HG03280 (cell line): Measurements from ENCODE around the gene PCDHGA5.
"Not testable (repeated sequence)": the region's sequence is repeated elsewhere in the genome, so short reads cannot be mapped to it uniquely, and the experiment has no call there.

Experiments used
- ATAC-seq: cut with Tn5 transposase; IDR thresholded peaks from one replicate; pipeline ENCODE4 v1.9.1; 2021; ENCODE audit warnings: mild to moderate bottlenecking, moderate library complexity; ENCODE audit not compliant: unreplicated experiment

The PCDHGA5 gene

DNA sequence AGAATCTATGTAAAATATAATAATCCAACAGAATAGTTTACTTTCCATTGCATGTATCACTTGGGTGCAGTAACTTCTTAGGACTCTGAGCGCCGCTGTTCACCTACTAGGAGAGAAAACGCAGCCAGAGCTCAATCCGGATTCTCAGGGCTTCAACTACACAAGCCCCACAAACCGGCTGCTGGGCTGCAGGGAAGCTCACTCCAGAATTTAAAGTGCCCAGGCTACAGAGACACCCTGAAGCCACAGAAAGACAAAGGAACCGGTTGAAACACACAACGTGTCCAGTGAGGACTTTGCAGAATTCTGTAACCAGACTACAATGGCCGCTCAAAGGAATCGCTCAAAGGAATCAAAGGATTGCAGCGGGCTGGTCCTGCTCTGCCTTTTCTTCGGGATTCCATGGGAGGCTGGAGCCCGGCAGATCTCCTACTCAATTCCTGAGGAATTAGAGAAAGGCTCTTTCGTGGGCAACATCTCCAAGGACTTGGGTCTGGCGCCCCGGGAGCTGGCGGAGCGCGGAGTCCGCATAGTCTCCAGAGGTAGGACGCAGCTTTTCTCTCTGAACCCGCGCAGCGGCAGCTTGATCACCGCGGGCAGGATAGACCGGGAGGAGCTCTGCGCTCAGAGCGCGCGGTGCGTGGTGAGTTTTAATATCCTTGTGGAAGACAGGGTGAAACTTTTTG, 49.0 kb downstream of the PCDHGA5 start, which contains the start of gene PCDHGA10:
TSS of gene PCDHGA10 (plus strand) at position 134 of the 686 bp plus-strand sequence. CDS start at position 323, 189 bp downstream.
- ATAC-seq: peak; percentile 66

DNA sequence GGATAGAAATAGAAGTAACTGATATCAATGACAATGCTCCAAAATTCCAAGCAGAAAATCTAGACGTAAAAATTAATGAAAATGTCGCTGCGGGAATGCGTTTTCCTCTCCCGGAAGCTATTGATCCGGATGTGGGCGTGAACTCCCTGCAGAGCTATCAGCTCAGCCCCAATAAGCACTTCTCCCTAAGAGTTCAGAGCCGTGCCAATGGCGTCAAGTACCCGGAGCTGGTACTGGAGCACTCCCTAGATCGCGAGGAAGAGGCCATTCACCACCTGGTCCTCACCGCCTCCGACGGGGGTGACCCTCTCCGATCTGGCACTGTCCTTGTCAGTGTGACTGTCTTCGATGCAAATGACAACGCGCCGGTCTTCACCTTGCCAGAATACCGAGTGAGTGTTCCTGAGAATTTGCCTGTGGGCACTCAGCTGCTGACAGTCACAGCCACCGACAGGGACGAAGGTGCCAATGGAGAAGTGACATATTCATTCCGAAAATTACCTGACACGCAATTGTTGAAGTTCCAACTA, 49.6 kb downstream of the PCDHGA5 start:
- no peak for ATAC-seq

DNA sequence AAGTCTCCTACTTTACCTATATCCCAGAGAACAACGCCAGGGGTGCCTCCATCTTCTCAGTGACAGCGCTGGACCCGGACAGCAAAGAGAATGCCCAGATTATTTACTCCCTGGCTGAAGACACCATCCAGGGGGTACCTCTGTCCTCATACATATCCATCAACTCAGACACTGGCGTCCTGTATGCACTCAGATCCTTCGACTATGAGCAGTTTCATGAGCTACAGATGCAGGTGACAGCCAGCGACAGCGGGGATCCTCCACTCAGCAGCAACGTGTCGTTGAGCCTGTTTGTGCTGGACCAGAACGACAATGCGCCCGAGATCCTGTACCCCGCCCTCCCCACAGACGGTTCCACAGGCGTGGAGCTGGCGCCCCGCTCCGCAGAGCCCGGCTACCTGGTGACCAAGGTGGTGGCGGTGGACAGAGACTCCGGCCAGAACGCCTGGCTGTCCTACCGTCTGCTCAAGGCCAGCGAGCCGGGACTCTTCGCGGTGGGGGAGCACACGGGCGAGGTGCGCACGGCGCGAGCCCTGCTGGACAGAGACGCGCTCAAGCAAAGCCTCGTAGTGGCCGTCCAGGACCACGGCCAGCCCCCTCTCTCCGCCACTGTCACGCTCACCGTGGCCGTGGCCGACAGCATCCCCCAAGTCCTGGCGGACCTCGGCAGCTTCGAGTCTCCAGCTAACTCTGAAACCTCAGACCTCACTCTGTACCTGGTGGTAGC, 50.7 kb downstream of the PCDHGA5 start:
- not testable (repeated sequence) for ATAC-seq

DNA sequence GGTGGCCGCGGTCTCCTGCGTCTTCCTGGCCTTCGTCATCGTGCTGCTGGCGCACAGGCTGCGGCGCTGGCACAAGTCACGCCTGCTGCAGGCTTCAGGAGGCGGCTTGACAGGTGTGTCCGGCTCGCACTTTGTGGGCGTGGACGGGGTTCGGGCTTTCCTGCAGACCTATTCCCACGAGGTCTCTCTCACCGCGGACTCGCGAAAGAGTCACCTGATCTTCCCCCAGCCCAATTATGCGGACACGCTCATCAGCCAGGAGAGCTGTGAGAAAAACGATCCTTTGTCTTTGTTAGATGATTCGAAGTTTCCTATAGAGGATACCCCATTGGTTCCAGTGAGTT, 51.3 kb downstream of the PCDHGA5 start:
- ATAC-seq: not testable (repeated sequence)
